Measurements from ENCODE around the gene NUDT22.

Gene NUDT22

GRCh38 chr11:64224891-64225607 is 1.0 kb upstream of the NUDT22 start:
- Histone ChIP-seq H3K9me2 (replicated peaks; ENCODE audit: insufficient read depth, low read length) (no peaks in the 10 kb centered on the region), H4K20me1 (ENCODE audit: low read depth, low read length) (no peaks in the 10 kb centered on the region), H3K36me3 (ENCODE audit: low read length) (no peaks in the 10 kb centered on the region), H3F3A (ENCODE audit: insufficient read depth) (peaks cover 41% of the 10 kb centered on the region), H3K79me2 (ENCODE audit: insufficient read depth, low read length) (no peaks in the 10 kb centered on the region; the same call in 1 of the 2 replicates), H3K4me3 (ENCODE audit: insufficient read depth, low read length, poor library complexity, severe bottlenecking) (peak overlapping the region; percentile 83), H2AFZ (ENCODE audit: low read depth, low read length, severe bottlenecking) (no peak overlapping the region), H3K9ac (ENCODE audit: low read length) (peak overlapping the region; percentile 94), H3K4me2 (ENCODE audit: low read depth, low read length, poor library complexity, severe bottlenecking) (peak overlapping the region; percentile 87), H3K9me3 (ENCODE audit: insufficient read depth, low read length) (no peaks in the 10 kb centered on the region), H3K27me3 (ENCODE audit: low read length) (no peaks in the 10 kb centered on the region), H3K27ac (ENCODE audit: low read depth, low read length) (peak overlapping the region; percentile 88)
- TF ChIP-seq CTCF (IDR thresholded peaks at IDR 0.05; ENCODE audit: insufficient read depth, low read length, poor library complexity, severe bottlenecking), result no peak
- no peak for TF ChIP-seq EZH2phosphoT487 (conservative IDR thresholded peaks at IDR 0.05; ENCODE audit: low read length)

- H3K4me3 ChIP-seq (ENCODE audit: insufficient read depth, low read length, poor library complexity, severe bottlenecking), result peak overlapping the region; percentile 83
- peak overlapping the region; percentile 94 for H3K9ac ChIP-seq (ENCODE audit: low read length)
- no peak overlapping the region for H2AFZ ChIP-seq (ENCODE audit: low read depth, low read length, severe bottlenecking)
- no peaks in the 10 kb centered on the region for H3K9me3 ChIP-seq (ENCODE audit: insufficient read depth, low read length)
- no peaks in the 10 kb centered on the region for H4K20me1 ChIP-seq (ENCODE audit: low read depth, low read length)
- no peak for TF ChIP-seq EZH2phosphoT487 (conservative IDR thresholded peaks at IDR 0.05; ENCODE audit: low read length)
- TF ChIP-seq CTCF (IDR thresholded peaks at IDR 0.05; ENCODE audit: insufficient read depth, low read length, poor library complexity, severe bottlenecking), result no peak
- no peaks in the 10 kb centered on the region for H3K9me2 ChIP-seq (replicated peaks; ENCODE audit: insufficient read depth, low read length)
- H3K79me2 ChIP-seq (ENCODE audit: insufficient read depth, low read length), result no peaks in the 10 kb centered on the region; the same call in 1 of the 2 replicates
- peak overlapping the region; percentile 88 for H3K27ac ChIP-seq (ENCODE audit: low read depth, low read length)
- H3K4me2 ChIP-seq (ENCODE audit: low read depth, low read length, poor library complexity, severe bottlenecking), result peak overlapping the region; percentile 87
- H3K36me3 ChIP-seq (ENCODE audit: low read length), result no peaks in the 10 kb centered on the region
- peaks cover 41% of the 10 kb centered on the region for H3F3A ChIP-seq (ENCODE audit: insufficient read depth)
- H3K27me3 ChIP-seq (ENCODE audit: low read length), result no peaks in the 10 kb centered on the region
These were observed 505 bp downstream of the NUDT22 start for GRCh38 chr11:64226507-64227051.

GRCh38 chr11:64227405-64227956 is 1.4 kb downstream of the NUDT22 start:
- no peaks in the 10 kb centered on the region for H3K36me3 ChIP-seq (ENCODE audit: low read length)
- TF ChIP-seq CTCF (IDR thresholded peaks at IDR 0.05; ENCODE audit: insufficient read depth, low read length, poor library complexity, severe bottlenecking) (no peak), EZH2phosphoT487 (conservative IDR thresholded peaks at IDR 0.05; ENCODE audit: low read length) (no peak)
- peaks cover 39% of the 10 kb centered on the region for H3F3A ChIP-seq (ENCODE audit: insufficient read depth)
- H4K20me1 ChIP-seq (ENCODE audit: low read depth, low read length), result no peaks in the 10 kb centered on the region
- peak overlapping the region; percentile 83 for H3K4me3 ChIP-seq (ENCODE audit: insufficient read depth, low read length, poor library complexity, severe bottlenecking)
- H3K27me3 ChIP-seq (ENCODE audit: low read length), result no peaks in the 10 kb centered on the region
- no peaks in the 10 kb centered on the region; the same call in 1 of the 2 replicates for H3K79me2 ChIP-seq (ENCODE audit: insufficient read depth, low read length)
- H3K9me3 ChIP-seq (ENCODE audit: insufficient read depth, low read length), result no peaks in the 10 kb centered on the region
- H3K27ac ChIP-seq (ENCODE audit: low read depth, low read length), result peak overlapping the region; percentile 88
- H3K4me2 ChIP-seq (ENCODE audit: low read depth, low read length, poor library complexity, severe bottlenecking), result peak overlapping the region; percentile 87
- no peaks in the 10 kb centered on the region for H3K9me2 ChIP-seq (replicated peaks; ENCODE audit: insufficient read depth, low read length)
- H3K9ac ChIP-seq (ENCODE audit: low read length), result peak overlapping the region; percentile 94
- no peak overlapping the region for H2AFZ ChIP-seq (ENCODE audit: low read depth, low read length, severe bottlenecking)
